ENCODE measurements around the gene ACOXL. TPM values are rescaled to one million over a fixed set of nuclear protein-coding genes. Genes with fewer than 3 reads are reported as not detected.

ACOXL gene
- total RNA-seq, 1 donor from 2014 or later = 0.20 TPM

GRCh38 chr2:111157798-111158197 is 425.4 kb downstream of the ACOXL start:
- Mint-ChIP-seq H3K27me3 (no peaks in the 10 kb centered on the region), H3K27ac (peak overlapping the region; percentile 95), H3K9me3 (no peaks in the 10 kb centered on the region), H3K36me3 (ENCODE audit: low read depth) (peaks cover 83% of the 10 kb centered on the region), H3K4me1 (peaks cover 71% of the 10 kb centered on the region), H3K4me3 (peak overlapping the region; percentile 73)
- intact Hi-C loops (cut with micrococcal nuclease) = loop anchor here (1.0 kb wide), 6 partner anchors 10 to 548 kb away; partner anchors contain the start of gene BCL2L11
- POLR2A ChIA-PET = interaction anchor here (0.6 to 4.9 kb wide), 24 partner anchors 11 to 548 kb away, joined by 3 to 136 read pairs (median 6); partner anchors contain the start of gene BCL2L11
- DNase-seq (no peak), ATAC-seq (ENCODE audit: low read depth) (peak; percentile 65)
- CTCF ChIA-PET = interaction anchor here (0.8 to 2.9 kb wide), 8 partner anchors 10 to 81 kb away, joined by 3 to 15 read pairs (median 6); partner anchors contain the start of gene BCL2L11
- no peak for TF ChIP-seq CTCF (IDR thresholded peaks at IDR 0.05)

- TF ChIP-seq CTCF (IDR thresholded peaks at IDR 0.05) = no peak
- H3K4me3 Mint-ChIP-seq = no peak overlapping the region
- peaks cover 84% of the 10 kb centered on the region for H3K36me3 Mint-ChIP-seq (ENCODE audit: low read depth)
- ChIA-PET CTCF (no interaction called here), POLR2A (interaction anchor here (0.6 to 4.9 kb wide), 5 partner anchors 9 to 59 kb away, joined by 3 to 100 read pairs (median 6); partner anchors contain the start of gene BCL2L11)
- DNase-seq = no peak
- peak overlapping the region; percentile 50 for H3K27ac Mint-ChIP-seq
- no peak for ATAC-seq (ENCODE audit: low read depth)
- H3K27me3 Mint-ChIP-seq = no peaks in the 10 kb centered on the region
- H3K9me3 Mint-ChIP-seq = no peaks in the 10 kb centered on the region
- intact Hi-C loops (cut with micrococcal nuclease) = no loop called here
- H3K4me1 Mint-ChIP-seq = peaks cover 79% of the 10 kb centered on the region
Measured at GRCh38 chr2:111159641-111160040, 427.3 kb downstream of the ACOXL start.

- ChIA-PET CTCF (no interaction called here), POLR2A (interaction anchor here (1.7 kb wide), 1 partner anchor 13 kb away, joined by 6 read pairs; no protein-coding TSS in a partner anchor)
- Mint-ChIP-seq H3K9me3 (no peaks in the 10 kb centered on the region), H3K4me1 (peaks cover 67% of the 10 kb centered on the region), H3K4me3 (no peak overlapping the region), H3K27me3 (no peaks in the 10 kb centered on the region), H3K27ac (no peak overlapping the region), H3K36me3 (ENCODE audit: low read depth) (peaks cover 84% of the 10 kb centered on the region)
- ATAC-seq (ENCODE audit: low read depth) (no peak), DNase-seq (no peak)
- intact Hi-C loops (cut with micrococcal nuclease) = no loop called here
- TF ChIP-seq CTCF (IDR thresholded peaks at IDR 0.05) = no peak
Measured at GRCh38 chr2:111160758-111161157, 428.4 kb downstream of the ACOXL start.

- Mint-ChIP-seq H3K4me3 (no peak overlapping the region), H3K27me3 (no peaks in the 10 kb centered on the region), H3K4me1 (peaks cover 56% of the 10 kb centered on the region), H3K27ac (no peak overlapping the region), H3K36me3 (ENCODE audit: low read depth) (peaks cover 81% of the 10 kb centered on the region), H3K9me3 (no peaks in the 10 kb centered on the region)
- ChIA-PET POLR2A (interaction anchor here (1.0 to 2.5 kb wide), 4 partner anchors 10 to 47 kb away, joined by 3 to 9 read pairs (median 6); partner anchors contain the start of gene BCL2L11), CTCF (no interaction called here)
- DNase-seq = no peak
- intact Hi-C loops (cut with micrococcal nuclease) = no loop called here
- no peak for ATAC-seq (ENCODE audit: low read depth)
- TF ChIP-seq CTCF (IDR thresholded peaks at IDR 0.05) = no peak
Measured at GRCh38 chr2:111161971-111162370, 429.6 kb downstream of the ACOXL start.

- peaks cover 88% of the 10 kb centered on the region for H3K36me3 Mint-ChIP-seq (ENCODE audit: low read depth)
- H3K27ac Mint-ChIP-seq = peak overlapping the region; percentile 70
- intact Hi-C loops (cut with micrococcal nuclease) = no loop called here
- H3K4me1 Mint-ChIP-seq = peaks cover 56% of the 10 kb centered on the region
- H3K4me3 Mint-ChIP-seq = peak overlapping the region; percentile 56
- no peak for TF ChIP-seq CTCF (IDR thresholded peaks at IDR 0.05)
- H3K27me3 Mint-ChIP-seq = no peaks in the 10 kb centered on the region
- peak; percentile 49 for ATAC-seq (ENCODE audit: low read depth)
- DNase-seq = no peak
- POLR2A ChIA-PET = interaction anchor here (0.6 to 2.5 kb wide), 7 partner anchors 32 to 357 kb away, joined by 3 to 10 read pairs (median 5); partner anchors contain the start of gene BCL2L11
- H3K9me3 Mint-ChIP-seq = no peaks in the 10 kb centered on the region
- CTCF ChIA-PET = interaction anchor here (1.2 kb wide), 1 partner anchor 56 kb away, joined by 3 read pairs; no protein-coding TSS in a partner anchor
Measured at GRCh38 chr2:111162718-111163331, 430.5 kb downstream of the ACOXL start.
